A549 (cell line): ENCODE results near the gene MYOF. TPM values are rescaled to one million over a fixed set of nuclear protein-coding genes. Genes with fewer than 3 reads are reported as not detected.

ENCODE experiments used
- ATAC-seq, 2 experiments: fragments of 200-7000 bp in 1 of 2; fragments of >200 bp in 1 of 2; cut with Nextera tagmentation in 1 of 2; cut with Tn5 transposase in 1 of 2; 3 replicates each; pipeline versions ENCODE4 v1.8.0 to v1.9.1; 2018 to 2020; ENCODE audit warnings: mild to moderate bottlenecking in 1 of 2, moderate library complexity in 1 of 2
- CTCF ChIA-PET: fragments of 300-600 bp; sonication (Branson Sonifier 250); formaldehyde crosslinking; extraction: SDS; loops from one replicate; lab custom pipeline; 2021; ENCODE audit warnings: antibody characterized with exemption, inconsistent platforms; lab: Yijun Ruan, JAX
- POLR2A ChIA-PET: fragments of 350-600 bp; formaldehyde crosslinking; extraction: SDS; loops from one replicate; lab custom pipeline; 2021; ENCODE audit warnings: antibody characterized with exemption, inconsistent platforms; lab: Yijun Ruan, JAX
- DNase-seq, 2 experiments: peaks; one replicate each; pipeline versions ENCODE4 v3.0.0 to v3.0.0-alpha.2; 2011 to 2016; ENCODE audit warnings: low read depth in 1 of 2, low spot score in 1 of 2
- FAIRE-seq: peaks from 2 replicates; lab custom pipeline; 2011; peaks lifted over from hg19 to GRCh38; lab: Jason Lieb, UNC
- H3K27ac ChIP-seq, 2 experiments: fragments of >200 bp; sonication (Bioruptor Twin); formaldehyde crosslinking; 3 replicates each; pipeline ENCODE4 v1.5.1; 2016 to 2017
- H3K4me1 ChIP-seq: fragments of >200 bp; sonication (Bioruptor Twin); formaldehyde crosslinking; 3 replicates; pipeline ENCODE4 v1.6.1; 2016
- H3K4me2 ChIP-seq: fragments of >200 bp; sonication (Bioruptor Twin); formaldehyde crosslinking; 3 replicates; pipeline ENCODE4 v1.6.1; 2016
- H3K4me3 ChIP-seq: fragments of >200 bp; sonication (Bioruptor Twin); formaldehyde crosslinking; 3 replicates; pipeline ENCODE4 v1.5.1; 2016
- H3K9me3 ChIP-seq: fragments of >200 bp; sonication (Bioruptor Twin); formaldehyde crosslinking; 3 replicates; pipeline ENCODE4 v1.6.1; 2016
- BHLHE40 ChIP-seq: IDR thresholded peaks from 2 replicates; pipeline ENCODE4 v1.6.1; 2012; ENCODE audit warnings: low read depth, low read length, inconsistent platforms
- CBX8 ChIP-seq: fragments of 200-600 bp; sonication (generic); IDR thresholded peaks from 2 replicates; pipeline ENCODE4 v1.6.1; 2016
- CEBPB ChIP-seq, 2 experiments: fragments of >200 bp in 1 of 2; sonication (Bioruptor Twin) in 1 of 2; formaldehyde crosslinking in 1 of 2; IDR thresholded peaks; 2 replicates each; pipeline ENCODE4 v1.6.1; 2012 to 2016
- CHD2 ChIP-seq: fragments of 150-350 bp; IDR thresholded peaks from 2 replicates; pipeline ENCODE4 v1.6.1; 2014; ENCODE audit warnings: low read length; ENCODE audit not compliant: partially characterized antibody
- CHD4 ChIP-seq: fragments of 200-600 bp; sonication (generic); IDR thresholded peaks from 2 replicates; pipeline ENCODE4 v1.6.1; 2016; ENCODE audit warnings: antibody characterized with exemption, mild to moderate bottlenecking, borderline replicate concordance
- EHMT2 ChIP-seq: fragments of 200-600 bp; sonication (generic); IDR thresholded peaks from 2 replicates; pipeline ENCODE4 v1.6.1; 2016; ENCODE audit warnings: antibody characterized with exemption, low read depth, mild to moderate bottlenecking, moderate library complexity
- GATA3 ChIP-seq: IDR thresholded peaks from 2 replicates; pipeline ENCODE4 v1.6.1; 2012; ENCODE audit warnings: borderline replicate concordance
- HDAC2 ChIP-seq: fragments of 200-600 bp; sonication (generic); IDR thresholded peaks from 2 replicates; pipeline ENCODE4 v1.6.1; 2016
- HOXB13 ChIP-seq: fragments of 250-450 bp; sonication (Bioruptor Pico); IDR thresholded peaks from 2 replicates; pipeline ENCODE4 v1.5.0; 2020; ENCODE audit warnings: low read depth, mild to moderate bottlenecking, moderate library complexity
- KDM1A ChIP-seq: fragments of 200-600 bp; sonication (generic); IDR thresholded peaks from 2 replicates; pipeline ENCODE4 v1.6.1; 2016; ENCODE audit warnings: low read depth, mild to moderate bottlenecking
- MAFK ChIP-seq: fragments of 450-650 bp; IDR thresholded peaks from 2 replicates; pipeline ENCODE4 v1.6.1; 2014; ENCODE audit not compliant: partially characterized antibody
- NPAS2 ChIP-seq: fragments of 250-450 bp; sonication (Bioruptor Pico); IDR thresholded peaks from 2 replicates; pipeline ENCODE4 v1.8.0; 2022; ENCODE audit warnings: mild to moderate bottlenecking, moderate library complexity, borderline replicate concordance
- NR3C1 ChIP-seq: fragments of >200 bp; sonication (Bioruptor Twin); formaldehyde crosslinking; IDR thresholded peaks from 3 replicates; pipeline ENCODE4 v1.6.1; 2017
- PHF8 ChIP-seq: fragments of 200-600 bp; sonication (generic); IDR thresholded peaks from 2 replicates; pipeline ENCODE4 v1.6.1; 2016; ENCODE audit warnings: low read depth, mild to moderate bottlenecking, antibody characterized with exemption, moderate library complexity, borderline replicate concordance
- POLR2AphosphoS2 ChIP-seq: conservative IDR thresholded peaks from 2 replicates; pipeline ENCODE4 v1.6.1; 2012; ENCODE audit warnings: low read length, improper control_type of control experiment, inconsistent platforms
- RAD21 ChIP-seq, 2 experiments: fragments of >200 bp in 1 of 2; sonication (Bioruptor Twin) in 1 of 2; formaldehyde crosslinking in 1 of 2; IDR thresholded peaks in 1 of 2; conservative IDR thresholded peaks in 1 of 2; 2 replicates in 1 of 2; 3 replicates in 1 of 2; pipeline ENCODE4 v1.6.1; 2012 to 2018; ENCODE audit warnings: inconsistent platforms in 1 of 2
- RCOR1 ChIP-seq: fragments of 150-350 bp; IDR thresholded peaks from 2 replicates; pipeline ENCODE4 v1.6.1; 2014; ENCODE audit warnings: antibody characterized with exemption, low read length, low read depth
- SMC3 ChIP-seq: fragments of >200 bp; sonication (Bioruptor Twin); formaldehyde crosslinking; IDR thresholded peaks from 3 replicates; pipeline ENCODE4 v1.6.1; 2018; ENCODE audit warnings: inconsistent platforms
- SREBF2 ChIP-seq: fragments of 450-650 bp; IDR thresholded peaks from 2 replicates; pipeline ENCODE4 v1.6.1; 2014; ENCODE audit warnings: mild to moderate bottlenecking, moderate library complexity
- TFCP2L1 ChIP-seq: fragments of 250-450 bp; sonication (Bioruptor Pico); IDR thresholded peaks from 2 replicates; pipeline ENCODE4 v1.5.0; 2021; ENCODE audit warnings: mild to moderate bottlenecking
- TP53 ChIP-seq: fragments of 250-450 bp; sonication (Bioruptor Pico); IDR thresholded peaks from 2 replicates; pipeline ENCODE4 v1.5.0; 2021; ENCODE audit warnings: mild to moderate bottlenecking, moderate library complexity
- ZFP36 ChIP-seq: fragments of 450-650 bp; IDR thresholded peaks from 2 replicates; pipeline ENCODE4 v1.6.1; 2014; ENCODE audit warnings: borderline replicate concordance; ENCODE audit not compliant: partially characterized antibody
- ZNF302 ChIP-seq: fragments of 250-450 bp; sonication (Bioruptor Pico); IDR thresholded peaks from 2 replicates; pipeline ENCODE4 v1.9.0; 2021; ENCODE audit warnings: inconsistent platforms, mild to moderate bottlenecking, moderate library complexity
- WGBS: methylation state at CpG from one replicate; pipeline ENCODE4 v1.1.6; 2017; ENCODE audit errors: missing lambda C conversion rate; 5-methylcytosine and 5-hydroxymethylcytosine counted together
- polyA plus RNA-seq, 4 experiments: library from polyadenylated mRNA; depleted of rRNA in 3 of 4; stranded (reverse); fragments of >200 nt; fragmentation: RNase III in 1 of 4; extraction: RNeasy Plus Mini Kit Qiagen cat#74134 plus additional on column Dnase treatment in 1 of 4; gene quantifications; 2 replicates in 3 of 4; 3 replicates in 1 of 4; pipeline ENCODE4 v1.2.3, GENCODE V29; 2011 to 2017
- TF ChIP-seq, protein P1 (sequence below): fragments of 450-650 bp; IDR thresholded peaks from 2 replicates; pipeline ENCODE4 v1.6.1; 2014; ENCODE audit warnings: antibody characterized with exemption
- TF ChIP-seq, protein P2 (sequence below): fragments of >200 bp; sonication (Bioruptor Twin); formaldehyde crosslinking; IDR thresholded peaks from 2 replicates; pipeline ENCODE4 v1.6.1; 2016
- TF ChIP-seq, protein P3 (sequence below): fragments of >200 bp; sonication (Bioruptor Twin); formaldehyde crosslinking; IDR thresholded peaks from 3 replicates; pipeline ENCODE4 v1.5.1; 2016
- TF ChIP-seq, protein P4 (sequence below): IDR thresholded peaks from 2 replicates; pipeline ENCODE4 v1.6.1; 2012
- TF ChIP-seq, protein P5 (sequence below): fragments of 250-450 bp; sonication (Bioruptor Pico); IDR thresholded peaks from 2 replicates; pipeline ENCODE4 v1.5.0; 2021; ENCODE audit warnings: mild to moderate bottlenecking, moderate library complexity, borderline replicate concordance

MYOF gene
- polyA plus RNA-seq, 2 of the 4 experiments (the other 2 are of a cell fraction), result 190 to 265 TPM

DNA sequence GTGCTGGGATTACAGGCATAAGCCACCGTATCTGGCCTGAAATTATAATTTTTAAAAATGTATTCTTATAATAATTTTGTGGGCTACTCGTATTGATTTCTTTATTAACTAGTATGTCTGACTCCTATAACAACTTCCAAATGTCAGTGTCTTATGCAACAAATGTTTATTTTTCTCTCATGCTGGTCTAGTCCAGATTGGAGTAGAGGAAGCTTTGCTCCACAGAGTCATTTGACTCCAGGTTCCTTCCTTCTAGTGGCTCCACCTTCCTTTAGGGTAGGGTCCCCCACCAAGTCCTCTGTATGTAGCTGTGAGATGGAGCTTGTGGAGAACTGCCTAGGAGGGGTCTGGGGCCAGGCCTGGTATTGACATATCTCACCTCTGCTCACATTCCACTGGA lies 22.9 kb upstream of the MYOF start:
- no peak for TF ChIP-seq KDM1A
- TF ChIP-seq, protein P1, sequence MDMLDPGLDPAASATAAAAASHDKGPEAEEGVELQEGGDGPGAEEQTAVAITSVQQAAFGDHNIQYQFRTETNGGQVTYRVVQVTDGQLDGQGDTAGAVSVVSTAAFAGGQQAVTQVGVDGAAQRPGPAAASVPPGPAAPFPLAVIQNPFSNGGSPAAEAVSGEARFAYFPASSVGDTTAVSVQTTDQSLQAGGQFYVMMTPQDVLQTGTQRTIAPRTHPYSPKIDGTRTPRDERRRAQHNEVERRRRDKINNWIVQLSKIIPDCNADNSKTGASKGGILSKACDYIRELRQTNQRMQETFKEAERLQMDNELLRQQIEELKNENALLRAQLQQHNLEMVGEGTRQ, result no peak
- TF ChIP-seq TFCP2L1 (CRISPR knock-in tag), result no peak
- TF ChIP-seq GATA3, result no peak
- no peak for TF ChIP-seq CBX8
- no peak for TF ChIP-seq SMC3
- no peak for DNase-seq
- ChIA-PET POLR2A (no interaction called here), CTCF (interaction anchor here (0.7 to 6.3 kb wide), 6 partner anchors 25 to 1061 kb away, joined by 3 to 34 read pairs (median 4); no protein-coding TSS in a partner anchor)
- Histone ChIP-seq H3K27ac (no peak overlapping the region), H3K4me3 (no peak overlapping the region), H3K4me2 (no peak overlapping the region), H3K4me1 (peaks cover 6% of the 10 kb centered on the region; the same call in 1 of the 3 replicates), H3K9me3 (no peaks in the 10 kb centered on the region)
- ATAC-seq, result no peak
- no peak for FAIRE-seq
- 95% methylated on average over 2 of the region's 2 CpGs for WGBS

DNA sequence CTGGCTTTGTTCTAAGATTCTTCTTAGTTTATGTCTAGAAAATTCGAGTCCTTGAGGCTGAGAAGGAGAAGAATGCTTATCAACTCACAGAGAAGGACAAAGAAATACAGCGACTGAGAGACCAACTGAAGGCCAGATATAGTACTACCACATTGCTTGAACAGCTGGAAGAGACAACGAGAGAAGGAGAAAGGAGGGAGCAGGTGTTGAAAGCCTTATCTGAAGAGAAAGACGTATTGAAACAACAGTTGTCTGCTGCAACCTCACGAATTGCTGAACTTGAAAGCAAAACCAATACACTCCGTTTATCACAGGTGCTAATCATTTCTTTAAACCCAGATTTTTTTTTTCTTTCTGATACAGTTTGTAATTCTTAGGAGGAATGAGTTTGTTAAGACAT lies 20.9 kb upstream of the MYOF start:
- CTCF ChIA-PET, result interaction anchor here (0.6 to 6.3 kb wide), 7 partner anchors 9 to 618 kb away, joined by 3 to 42 read pairs (median 5); partner anchors contain the start of gene MYOF
- POLR2A ChIA-PET, result no interaction called here
- 84% methylated on average over 6 of the region's 6 CpGs for WGBS
- H3K4me2 ChIP-seq, result no peak overlapping the region
- H3K9me3 ChIP-seq, result no peaks in the 10 kb centered on the region
- ATAC-seq (no peak), DNase-seq (no peak), FAIRE-seq (peak; percentile 82)
- H3K27ac ChIP-seq, result no peak overlapping the region
- TF ChIP-seq, protein P2, sequence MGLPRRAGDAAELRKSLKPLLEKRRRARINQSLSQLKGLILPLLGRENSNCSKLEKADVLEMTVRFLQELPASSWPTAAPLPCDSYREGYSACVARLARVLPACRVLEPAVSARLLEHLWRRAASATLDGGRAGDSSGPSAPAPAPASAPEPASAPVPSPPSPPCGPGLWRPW, result no peak
- no peak for TF ChIP-seq CEBPB (IDR thresholded peaks at IDR 0.05)
- no peak for TF ChIP-seq RAD21 (conservative IDR thresholded peaks at IDR 0.05 in 1 of 2, IDR thresholded peaks at IDR 0.05 in 1 of 2)
- TF ChIP-seq PHF8, result no peak
- TF ChIP-seq KDM1A, result no peak
- TF ChIP-seq, protein P3, sequence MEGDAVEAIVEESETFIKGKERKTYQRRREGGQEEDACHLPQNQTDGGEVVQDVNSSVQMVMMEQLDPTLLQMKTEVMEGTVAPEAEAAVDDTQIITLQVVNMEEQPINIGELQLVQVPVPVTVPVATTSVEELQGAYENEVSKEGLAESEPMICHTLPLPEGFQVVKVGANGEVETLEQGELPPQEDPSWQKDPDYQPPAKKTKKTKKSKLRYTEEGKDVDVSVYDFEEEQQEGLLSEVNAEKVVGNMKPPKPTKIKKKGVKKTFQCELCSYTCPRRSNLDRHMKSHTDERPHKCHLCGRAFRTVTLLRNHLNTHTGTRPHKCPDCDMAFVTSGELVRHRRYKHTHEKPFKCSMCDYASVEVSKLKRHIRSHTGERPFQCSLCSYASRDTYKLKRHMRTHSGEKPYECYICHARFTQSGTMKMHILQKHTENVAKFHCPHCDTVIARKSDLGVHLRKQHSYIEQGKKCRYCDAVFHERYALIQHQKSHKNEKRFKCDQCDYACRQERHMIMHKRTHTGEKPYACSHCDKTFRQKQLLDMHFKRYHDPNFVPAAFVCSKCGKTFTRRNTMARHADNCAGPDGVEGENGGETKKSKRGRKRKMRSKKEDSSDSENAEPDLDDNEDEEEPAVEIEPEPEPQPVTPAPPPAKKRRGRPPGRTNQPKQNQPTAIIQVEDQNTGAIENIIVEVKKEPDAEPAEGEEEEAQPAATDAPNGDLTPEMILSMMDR, result no peak
- no peak for TF ChIP-seq ZFP36
- TF ChIP-seq, protein P4, sequence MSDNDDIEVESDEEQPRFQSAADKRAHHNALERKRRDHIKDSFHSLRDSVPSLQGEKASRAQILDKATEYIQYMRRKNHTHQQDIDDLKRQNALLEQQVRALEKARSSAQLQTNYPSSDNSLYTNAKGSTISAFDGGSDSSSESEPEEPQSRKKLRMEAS, result no peak
- no peak for TF ChIP-seq NR3C1
- TF ChIP-seq HOXB13 (CRISPR knock-in tag), result no peak
- TF ChIP-seq ZNF302 (CRISPR knock-in tag), result no peak
- no peak for TF ChIP-seq NPAS2 (CRISPR knock-in tag)
- peaks cover 14% of the 10 kb centered on the region; the same call in 2 of the 3 replicates for H3K4me1 ChIP-seq
- no peak overlapping the region for H3K4me3 ChIP-seq

DNA sequence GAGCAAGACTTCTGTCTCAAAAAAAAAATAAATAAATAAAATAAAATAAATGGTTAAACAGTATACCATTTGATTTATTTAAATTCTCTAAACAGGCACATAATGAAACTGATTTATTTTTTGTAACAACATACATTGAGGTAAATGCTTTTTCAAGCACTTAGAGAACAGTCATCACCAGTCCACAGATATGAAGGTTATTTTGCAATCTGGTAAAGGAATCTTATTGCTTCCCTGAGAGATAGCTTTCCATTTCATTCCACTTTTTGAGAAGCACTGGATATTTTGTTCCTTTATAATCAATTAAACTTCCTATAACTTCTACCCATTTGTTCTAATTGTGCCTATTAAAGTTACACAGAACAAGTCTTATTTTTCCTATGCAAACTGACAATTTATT lies 19.5 kb upstream of the MYOF start:
- FAIRE-seq (no peak), DNase-seq (no peak), ATAC-seq (no peak)
- no peaks in the 10 kb centered on the region for H3K9me3 ChIP-seq
- H3K4me1 ChIP-seq, result peaks cover 20% of the 10 kb centered on the region; the same call in 2 of the 3 replicates
- H3K27ac ChIP-seq, result no peak overlapping the region
- ChIA-PET POLR2A (no interaction called here), CTCF (interaction anchor here (1.0 to 6.3 kb wide), 4 partner anchors 10 to 621 kb away, joined by 3 to 42 read pairs (median 20); partner anchors contain the start of gene MYOF)
- H3K4me3 ChIP-seq, result no peak overlapping the region
- H3K4me2 ChIP-seq, result no peak overlapping the region
- TF ChIP-seq, protein P3, result no peak
- TF ChIP-seq EHMT2, result no peak
- TF ChIP-seq, protein P5, sequence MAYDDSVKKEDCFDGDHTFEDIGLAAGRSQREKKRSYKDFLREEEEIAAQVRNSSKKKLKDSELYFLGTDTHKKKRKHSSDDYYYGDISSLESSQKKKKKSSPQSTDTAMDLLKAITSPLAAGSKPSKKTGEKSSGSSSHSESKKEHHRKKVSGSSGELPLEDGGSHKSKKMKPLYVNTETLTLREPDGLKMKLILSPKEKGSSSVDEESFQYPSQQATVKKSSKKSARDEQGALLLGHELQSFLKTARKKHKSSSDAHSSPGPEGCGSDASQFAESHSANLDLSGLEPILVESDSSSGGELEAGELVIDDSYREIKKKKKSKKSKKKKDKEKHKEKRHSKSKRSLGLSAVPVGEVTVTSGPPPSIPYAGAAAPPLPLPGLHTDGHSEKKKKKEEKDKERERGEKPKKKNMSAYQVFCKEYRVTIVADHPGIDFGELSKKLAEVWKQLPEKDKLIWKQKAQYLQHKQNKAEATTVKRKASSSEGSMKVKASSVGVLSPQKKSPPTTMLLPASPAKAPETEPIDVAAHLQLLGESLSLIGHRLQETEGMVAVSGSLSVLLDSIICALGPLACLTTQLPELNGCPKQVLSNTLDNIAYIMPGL (CRISPR knock-in tag), result no peak
- TF ChIP-seq SREBF2, result no peak
- TF ChIP-seq POLR2AphosphoS2, result no peak
- TF ChIP-seq BHLHE40, result no peak
- TF ChIP-seq RCOR1, result no peak
- TF ChIP-seq CHD2, result no peak
- no peak for TF ChIP-seq TP53
- no peak for TF ChIP-seq MAFK
- TF ChIP-seq NR3C1, result no peak
- TF ChIP-seq HDAC2, result no peak
- TF ChIP-seq CHD4, result no peak
- TF ChIP-seq TFCP2L1 (CRISPR knock-in tag), result no peak
